ENCODE results near the gene TXNL4B. TPM values are rescaled to one million over a fixed set of nuclear protein-coding genes. Genes with fewer than 3 reads are reported as not detected.
"Not testable (repeated sequence)": the region's sequence is repeated elsewhere in the genome, so short reads cannot be mapped to it uniquely, and the experiment has no call there.

The TXNL4B gene
- total RNA-seq, 1 donor from 2014 or later: 5.8 TPM

- DNase-seq (ENCODE audit: low spot score): no peak
These were observed 19.0 kb upstream of the TXNL4B start for GRCh38 chr16:72112452-72112792.

DNA sequence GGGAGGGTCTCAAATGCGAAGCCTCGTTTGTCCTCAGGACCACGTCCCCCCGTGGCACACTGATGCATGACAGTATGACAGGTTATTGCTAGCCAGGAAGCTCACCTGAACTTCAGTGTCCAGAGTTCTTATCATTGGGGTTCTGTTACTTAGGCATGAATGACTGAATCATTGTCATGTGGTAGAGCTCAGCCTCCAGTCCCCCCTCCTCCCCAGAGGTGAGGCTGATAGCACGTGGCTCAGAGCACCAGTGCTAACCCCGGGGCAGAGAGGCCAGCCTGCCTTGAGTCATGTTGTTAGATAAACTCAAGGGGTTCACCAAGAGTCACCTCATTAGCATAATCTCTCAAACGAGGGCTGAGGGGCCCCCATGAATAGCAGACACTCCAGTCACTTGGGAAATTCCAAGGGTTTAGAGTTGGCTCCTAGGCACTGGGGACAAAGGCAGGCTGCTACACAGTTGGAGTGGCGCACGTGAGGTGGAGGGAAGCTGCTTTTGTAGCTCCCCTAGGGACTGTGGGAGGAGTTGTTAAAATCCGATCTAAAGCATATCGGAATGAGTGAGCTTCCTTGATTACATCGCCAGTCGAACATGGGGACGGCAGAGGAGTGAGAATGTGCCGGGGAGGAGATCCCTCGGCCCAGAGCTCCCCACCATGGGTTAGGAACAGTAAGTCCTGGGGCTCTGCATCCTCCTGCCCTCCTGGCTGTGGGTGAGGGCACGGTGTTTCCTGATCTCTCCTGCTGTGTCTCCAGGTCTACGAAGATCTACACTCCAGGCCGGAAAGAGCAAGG is 18.4 kb upstream of the TXNL4B start:
- no peak for DNase-seq (ENCODE audit: low spot score)

- no peak for DNase-seq (ENCODE audit: low spot score)
These were observed 17.5 kb upstream of the TXNL4B start for GRCh38 chr16:72110662-72111615.

- DNase-seq (ENCODE audit: low spot score): no peak
These were observed 16.6 kb upstream of the TXNL4B start for GRCh38 chr16:72109966-72110530.

DNA sequence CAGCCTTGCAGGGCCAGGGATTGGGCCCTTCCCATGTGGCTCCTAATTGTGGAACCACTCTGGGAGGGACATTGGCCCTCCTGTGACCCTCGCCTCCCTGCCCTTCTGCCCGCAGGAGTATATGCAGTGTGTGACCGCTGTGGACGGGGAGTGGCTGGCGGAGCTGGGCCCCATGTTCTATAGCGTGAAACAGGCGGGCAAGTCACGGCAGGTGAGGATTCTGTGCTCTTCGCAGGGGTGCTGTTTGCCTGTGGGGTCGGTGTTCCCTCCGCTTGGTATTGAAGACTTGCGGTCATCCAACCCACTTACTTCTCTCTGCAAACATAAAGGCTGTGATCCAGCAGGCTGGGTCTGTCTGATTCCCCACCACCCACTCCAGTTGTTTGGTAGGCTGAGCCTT is 15.9 kb upstream of the TXNL4B start:
- no peak for DNase-seq (ENCODE audit: low spot score)

- no peak for DNase-seq (ENCODE audit: low spot score)
These were observed 15.1 kb upstream of the TXNL4B start for GRCh38 chr16:72108353-72109102.

DNA sequence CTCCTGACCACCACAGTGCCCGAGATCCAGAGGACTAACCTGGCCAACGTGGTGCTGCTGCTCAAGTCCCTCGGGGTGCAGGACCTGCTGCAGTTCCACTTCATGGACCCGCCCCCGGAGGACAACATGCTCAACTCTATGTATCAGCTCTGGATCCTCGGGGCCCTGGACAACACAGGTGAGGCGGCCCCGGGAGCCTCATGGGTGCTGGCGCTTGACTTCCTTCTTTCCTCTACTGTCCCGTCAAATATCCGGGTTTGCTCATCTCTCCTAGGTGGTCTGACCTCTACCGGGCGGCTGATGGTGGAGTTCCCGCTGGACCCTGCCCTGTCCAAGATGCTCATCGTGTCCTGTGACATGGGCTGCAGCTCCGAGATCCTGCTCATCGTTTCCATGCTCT is 14.0 kb upstream of the TXNL4B start:
- DNase-seq (ENCODE audit: low spot score): no peak

DNA sequence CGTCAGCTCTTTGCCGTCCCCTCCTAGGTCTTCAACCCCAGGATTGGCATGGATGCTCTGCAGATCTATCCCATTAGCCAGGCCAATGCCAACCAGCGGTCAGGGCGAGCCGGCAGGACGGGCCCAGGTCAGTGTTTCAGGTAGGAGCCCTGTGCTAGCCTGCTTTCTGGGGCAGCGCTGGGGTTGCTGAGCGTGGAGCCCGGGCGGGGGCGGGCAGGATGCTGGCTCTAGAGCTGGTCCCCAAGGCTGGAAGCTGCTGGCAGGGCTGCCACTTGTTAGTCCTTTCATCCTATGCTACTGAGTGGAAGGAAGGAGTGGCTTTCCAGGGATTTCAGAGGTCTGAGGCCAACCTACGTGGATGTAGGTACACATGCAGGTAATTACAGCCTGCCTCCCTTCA is 12.6 kb upstream of the TXNL4B start:
- no peak for DNase-seq (ENCODE audit: low spot score)

GRCh38 chr16:72104905-72105304 is 11.5 kb upstream of the TXNL4B start:
- no peak for DNase-seq (ENCODE audit: low spot score)

DNA sequence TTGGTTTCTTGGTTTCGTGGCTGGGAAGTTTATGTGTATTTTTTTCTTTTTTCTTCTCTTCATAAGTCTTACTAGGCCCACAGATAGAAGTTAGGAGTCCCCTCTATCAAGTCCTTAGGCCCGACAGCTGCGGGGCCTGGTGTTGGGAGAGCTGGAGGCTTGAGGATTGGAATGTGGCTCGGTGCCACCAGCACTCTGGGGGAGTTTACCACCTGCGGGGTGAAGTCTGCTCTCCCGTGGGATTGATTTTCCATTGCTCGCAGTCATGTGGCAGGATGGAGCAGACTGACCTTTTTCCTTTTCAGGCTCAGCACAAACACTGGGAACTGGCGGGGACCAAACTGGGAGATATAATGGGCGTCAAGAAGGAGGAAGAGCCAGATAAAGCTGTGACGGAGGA is 7.8 kb upstream of the TXNL4B start:
- no peak for DNase-seq (ENCODE audit: low spot score)

GRCh38 chr16:72099377-72099818 is 6.0 kb upstream of the TXNL4B start:
- peak; percentile 42 for DNase-seq (ENCODE audit: low spot score)

GRCh38 chr16:72098936-72099335 is 5.5 kb upstream of the TXNL4B start:
- no peak for DNase-seq (ENCODE audit: low spot score)

GRCh38 chr16:72094266-72094610 is 818 bp upstream of the TXNL4B start:
- no peak for DNase-seq (ENCODE audit: low spot score)

DNA sequence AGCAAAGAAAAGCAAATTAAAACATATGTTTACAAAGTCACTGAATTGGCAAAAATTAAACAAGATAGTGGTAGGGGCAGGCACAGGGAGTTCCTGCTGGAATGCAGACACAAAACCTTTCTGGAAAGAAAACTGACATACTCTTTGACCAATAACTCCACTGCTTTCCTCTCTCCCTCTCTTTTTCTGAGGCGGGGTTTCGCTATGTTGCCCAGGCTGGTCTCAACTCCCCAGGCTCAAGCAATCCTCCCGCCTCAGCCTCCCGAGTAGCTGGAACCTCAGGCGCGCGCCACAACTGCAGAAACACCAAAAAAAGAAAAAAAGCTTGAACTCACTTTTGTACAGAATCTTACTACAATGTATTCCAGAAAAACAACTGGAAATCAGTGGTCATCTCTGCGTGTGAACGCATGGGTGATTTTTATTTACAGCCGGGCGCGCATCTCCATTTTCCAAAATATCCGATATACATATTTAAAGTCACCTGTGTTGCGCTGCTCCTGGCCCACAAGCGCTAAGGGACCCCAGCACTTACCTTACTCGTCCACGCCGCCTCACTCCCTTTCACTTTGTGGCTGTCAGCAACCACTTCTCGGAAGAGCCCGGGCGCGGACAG is 480 bp downstream of the TXNL4B start:
- peak; percentile 48 for DNase-seq (ENCODE audit: low spot score)

DNA sequence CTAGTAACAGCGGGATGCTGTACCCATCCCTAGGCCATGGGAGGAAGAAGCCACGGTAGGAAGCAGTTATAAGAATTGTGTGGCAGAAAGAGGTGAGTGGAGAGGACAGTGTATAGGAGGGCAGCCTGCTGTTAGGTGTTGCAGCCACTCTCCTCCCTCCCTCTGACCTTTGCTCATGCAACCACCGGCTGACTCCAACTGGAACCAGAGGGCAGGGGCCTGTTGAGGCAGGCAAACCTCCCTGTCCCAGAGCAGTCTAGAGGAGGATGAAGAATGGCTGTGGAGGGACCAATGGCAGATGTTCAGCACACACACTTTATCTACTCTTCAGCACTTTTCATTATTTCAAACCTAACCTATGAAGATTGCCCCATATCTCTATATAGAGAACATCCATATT is 2.2 kb downstream of the TXNL4B start:
- DNase-seq (ENCODE audit: low spot score): no peak

DNA sequence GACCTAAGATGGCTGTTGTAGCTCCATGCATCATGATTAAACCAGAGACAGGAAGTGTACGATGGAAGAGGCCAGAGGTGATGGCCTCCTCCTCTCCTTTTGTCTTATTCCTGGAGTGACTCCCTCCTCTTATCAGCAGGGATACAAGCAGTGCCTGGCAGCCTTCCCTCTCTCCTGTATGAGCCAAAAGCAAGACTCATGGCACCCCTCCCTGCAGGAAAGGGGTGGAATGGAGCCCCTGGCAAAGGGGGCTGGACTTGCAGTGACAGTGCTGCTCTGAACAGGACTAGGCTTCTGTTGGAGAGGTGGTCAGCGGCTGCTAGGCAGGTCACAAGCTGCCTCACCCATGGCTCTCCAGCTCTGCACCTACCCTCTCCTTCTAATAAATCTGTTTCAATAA is 8.4 kb downstream of the TXNL4B start:
- no peak for DNase-seq (ENCODE audit: low spot score)

DNA sequence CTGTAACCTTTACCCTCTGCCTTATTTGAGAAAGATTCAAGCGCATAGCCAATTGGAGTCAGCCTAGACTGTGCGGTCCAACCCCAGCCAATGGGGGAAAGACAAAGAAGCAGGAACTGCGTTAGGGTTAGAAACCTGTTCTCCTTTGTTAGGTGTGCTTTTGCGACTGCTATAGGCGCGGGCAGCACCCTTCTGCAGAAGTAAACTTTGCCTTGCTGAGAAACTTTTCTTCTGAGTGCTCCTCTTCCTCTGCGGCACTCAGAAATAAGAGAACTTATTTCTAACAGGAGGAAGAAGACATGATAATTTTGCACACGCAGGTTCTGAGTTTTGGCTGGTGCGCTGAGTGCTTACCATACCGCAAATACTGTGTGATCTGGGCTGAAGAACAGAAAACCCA is 9.0 kb downstream of the TXNL4B start:
- DNase-seq (ENCODE audit: low spot score): no peak

GRCh38 chr16:72083778-72084404 is 9.5 kb downstream of the TXNL4B start:
- DNase-seq (ENCODE audit: low spot score): no peak

GRCh38 chr16:72076991-72077706 is 16.3 kb downstream of the TXNL4B start:
- DNase-seq (ENCODE audit: low spot score): not testable (repeated sequence)

DNA sequence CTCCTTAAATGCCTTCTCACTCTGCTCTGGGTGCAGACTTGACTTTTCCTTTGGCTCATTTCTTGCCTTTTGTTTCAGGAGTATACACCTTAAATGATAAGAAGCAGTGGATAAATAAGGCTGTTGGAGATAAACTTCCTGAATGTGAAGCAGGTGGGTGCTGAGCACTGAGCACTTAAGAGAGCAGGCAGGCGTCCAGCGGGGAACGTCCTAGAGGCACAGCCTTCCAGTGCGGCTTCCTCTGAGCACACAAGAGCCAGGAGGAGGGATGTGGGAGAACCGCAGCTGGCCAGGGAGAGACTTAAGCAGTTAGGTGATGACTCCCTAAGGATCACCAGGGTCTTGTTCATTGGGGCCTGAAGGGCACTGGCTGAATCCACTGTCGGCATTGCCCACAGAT is 18.4 kb downstream of the TXNL4B start:
- DNase-seq (ENCODE audit: low spot score): not testable (repeated sequence)
